ENCODE measurements around the gene DPYSL5. TPM values are rescaled to one million over a fixed set of nuclear protein-coding genes. Genes with fewer than 3 reads are reported as not detected.
"Not testable (repeated sequence)": the region's sequence is repeated elsewhere in the genome, so short reads cannot be mapped to it uniquely, and the experiment has no call there.

DPYSL5 gene
- total RNA-seq (2014; rRNA removed; shearing (Covaris generic); ENCODE audit: low replicate concordance), result not detected in 2 replicates

- no peaks in the 10 kb centered on the region for H3K36me3 ChIP-seq
- H3K4me3 ChIP-seq, result peak within 1 kb of the TSS; percentile 13; the same call in 1 of the 2 replicates
- DNase-seq, result no peak
- H3K9me3 ChIP-seq, result no peaks in the 10 kb centered on the region
- peaks cover 61% of the 10 kb centered on the region for H3K27me3 ChIP-seq
Measured at GRCh38 chr2:26847655-26848335, at the start of gene DPYSL5. TSS of gene DPYSL5 (plus strand) at chr2:26848132. CDS start at chr2:26898500, 50,368 bp downstream.

DNA sequence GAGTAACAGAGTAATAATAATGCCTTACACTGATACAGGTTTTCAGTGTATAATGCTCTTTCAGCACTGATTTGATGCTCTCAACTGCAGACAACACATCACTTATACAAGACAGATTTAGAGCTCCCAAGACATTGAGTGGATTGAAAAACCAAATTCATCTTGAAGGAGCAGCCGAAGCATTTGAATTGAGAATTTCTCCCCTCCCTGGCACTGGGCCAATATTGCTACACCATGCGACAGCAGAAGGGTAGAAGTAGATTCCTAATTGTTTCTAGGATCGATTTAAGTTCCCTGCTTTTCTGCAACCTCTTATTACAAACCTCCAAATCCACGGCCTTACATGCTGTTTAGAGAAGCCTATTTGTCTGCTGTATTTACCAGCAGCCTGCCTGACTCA is 46.6 kb upstream of the DPYSL5 start:
- Histone ChIP-seq H3K27me3 (no peaks in the 10 kb centered on the region), H3K9me3 (no peaks in the 10 kb centered on the region), H3K4me3 (no peak overlapping the region), H3K36me3 (peaks cover 32% of the 10 kb centered on the region)
- DNase-seq, result no peak

- H3K27me3 ChIP-seq, result no peaks in the 10 kb centered on the region
- peaks cover 30% of the 10 kb centered on the region for H3K36me3 ChIP-seq
- no peak for DNase-seq
- H3K4me3 ChIP-seq, result no peak overlapping the region
- H3K9me3 ChIP-seq, result no peaks in the 10 kb centered on the region
Measured at GRCh38 chr2:26801796-26802195, 46.1 kb upstream of the DPYSL5 start.

- DNase-seq, result peak; percentile 80
- Histone ChIP-seq H3K4me3 (no peak overlapping the region), H3K36me3 (peaks cover 10% of the 10 kb centered on the region), H3K9me3 (no peaks in the 10 kb centered on the region), H3K27me3 (no peaks in the 10 kb centered on the region)
Measured at GRCh38 chr2:26805241-26805676, 42.7 kb upstream of the DPYSL5 start.

DNA sequence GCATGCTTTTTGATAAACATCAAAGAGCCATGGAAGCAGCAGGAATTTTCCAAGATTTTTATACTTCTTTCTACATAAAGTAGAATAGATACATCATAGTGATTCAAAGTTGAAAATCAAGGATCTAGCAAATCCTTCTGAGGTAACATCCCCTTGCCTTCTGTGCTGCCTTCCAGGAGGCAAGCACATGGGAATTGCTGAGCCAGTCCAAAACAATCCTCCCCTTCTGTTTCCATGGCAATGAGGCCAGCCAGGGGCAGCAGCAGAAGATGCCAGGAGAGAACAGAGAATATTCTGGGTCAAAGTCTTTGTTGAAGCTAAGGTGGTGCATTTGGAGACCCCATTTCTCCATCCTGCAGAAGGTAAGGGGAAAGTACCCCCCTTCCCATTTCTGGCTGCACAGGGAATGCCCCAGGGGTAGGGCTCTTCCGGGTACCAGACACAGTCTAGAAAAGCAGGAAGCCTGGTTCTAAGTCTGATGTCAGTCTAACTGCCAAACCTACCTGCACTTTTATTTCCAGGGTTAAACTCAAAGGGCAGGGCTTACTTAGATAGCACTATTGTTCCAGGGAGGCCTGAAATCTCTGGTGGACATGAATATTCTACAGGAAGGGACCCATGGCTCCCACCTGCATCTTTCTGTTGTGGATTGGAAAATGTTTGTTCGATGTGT is 40.0 kb upstream of the DPYSL5 start:
- DNase-seq, result no peak
- no peaks in the 10 kb centered on the region for H3K27me3 ChIP-seq
- no peaks in the 10 kb centered on the region for H3K36me3 ChIP-seq
- no peaks in the 10 kb centered on the region for H3K9me3 ChIP-seq
- no peak overlapping the region for H3K4me3 ChIP-seq

DNA sequence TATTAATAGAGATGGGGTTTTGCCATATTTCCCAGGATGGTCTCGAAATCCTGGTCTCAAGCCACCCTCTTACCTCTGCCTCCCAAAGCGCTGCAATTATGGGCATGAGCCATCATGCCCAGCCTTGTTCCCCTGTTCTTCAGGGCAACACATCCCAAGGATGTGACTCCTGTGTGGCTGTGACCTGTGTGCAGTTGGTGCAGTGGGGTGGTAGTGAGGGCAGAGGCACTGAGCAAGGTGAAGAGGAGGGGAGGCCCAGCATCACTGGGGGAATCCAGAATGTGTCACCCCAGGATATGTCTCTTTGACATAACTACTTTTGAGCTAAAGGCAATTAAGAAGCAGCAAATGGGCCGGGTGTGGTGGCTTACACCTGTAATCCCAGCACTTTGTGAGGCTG is 38.7 kb upstream of the DPYSL5 start:
- H3K27me3 ChIP-seq, result no peaks in the 10 kb centered on the region

DNA sequence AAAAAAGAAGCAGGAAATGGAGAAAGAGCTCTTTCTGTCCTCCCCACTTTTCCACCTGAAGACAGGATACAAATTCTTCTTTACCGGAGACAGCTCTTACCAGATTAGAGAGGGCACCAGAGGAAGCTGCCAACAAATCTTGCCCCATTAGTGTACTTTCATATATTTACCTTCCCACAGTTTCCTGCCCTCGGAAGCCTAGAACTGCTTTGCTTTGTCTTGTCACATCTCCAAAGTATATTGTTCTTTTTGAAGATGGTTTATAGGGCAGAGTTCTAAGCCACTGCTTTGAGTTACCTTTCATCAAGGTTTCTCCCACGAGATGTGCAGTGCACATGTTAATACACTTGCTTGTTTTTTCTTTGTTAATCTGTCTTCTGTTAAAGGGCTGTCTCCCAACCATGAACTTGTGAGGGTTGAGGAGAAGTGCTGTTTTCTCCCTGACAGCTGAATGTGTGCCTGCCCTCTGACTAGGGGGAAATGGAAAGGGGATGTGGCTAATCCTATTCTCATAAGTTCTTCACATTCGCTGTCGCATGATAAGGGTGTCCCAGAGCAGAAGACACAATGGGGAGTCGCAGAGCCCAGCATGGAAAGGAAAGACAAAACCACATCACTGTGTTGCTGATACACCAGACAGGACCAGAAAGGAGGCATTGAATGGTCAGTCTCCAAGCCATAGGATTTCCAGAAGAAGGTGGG is 37.9 kb upstream of the DPYSL5 start:
- Histone ChIP-seq H3K9me3 (no peaks in the 10 kb centered on the region), H3K27me3 (no peaks in the 10 kb centered on the region), H3K36me3 (no peaks in the 10 kb centered on the region), H3K4me3 (no peak overlapping the region)
- no peak for DNase-seq

More for the DNA sequence above, 38.7 kb upstream of the DPYSL5 start:
- no peak for DNase-seq
- Histone ChIP-seq H3K36me3 (no peaks in the 10 kb centered on the region), H3K9me3 (no peaks in the 10 kb centered on the region), H3K4me3 (no peak overlapping the region)

- no peak for DNase-seq
- Histone ChIP-seq H3K27me3 (no peaks in the 10 kb centered on the region), H3K36me3 (no peaks in the 10 kb centered on the region), H3K4me3 (no peak overlapping the region), H3K9me3 (no peaks in the 10 kb centered on the region)
Measured at GRCh38 chr2:26811261-26811660, 36.7 kb upstream of the DPYSL5 start.

GRCh38 chr2:26811791-26812694 is 35.9 kb upstream of the DPYSL5 start:
- H3K27me3 ChIP-seq, result no peaks in the 10 kb centered on the region
- H3K9me3 ChIP-seq, result no peaks in the 10 kb centered on the region
- no peak overlapping the region for H3K4me3 ChIP-seq
- no peak for DNase-seq
- no peaks in the 10 kb centered on the region for H3K36me3 ChIP-seq

- no peaks in the 10 kb centered on the region for H3K27me3 ChIP-seq
- DNase-seq, result no peak
- H3K36me3 ChIP-seq, result no peaks in the 10 kb centered on the region
- H3K4me3 ChIP-seq, result no peak overlapping the region
- no peaks in the 10 kb centered on the region for H3K9me3 ChIP-seq
Measured at GRCh38 chr2:26812731-26813130, 35.2 kb upstream of the DPYSL5 start.

DNA sequence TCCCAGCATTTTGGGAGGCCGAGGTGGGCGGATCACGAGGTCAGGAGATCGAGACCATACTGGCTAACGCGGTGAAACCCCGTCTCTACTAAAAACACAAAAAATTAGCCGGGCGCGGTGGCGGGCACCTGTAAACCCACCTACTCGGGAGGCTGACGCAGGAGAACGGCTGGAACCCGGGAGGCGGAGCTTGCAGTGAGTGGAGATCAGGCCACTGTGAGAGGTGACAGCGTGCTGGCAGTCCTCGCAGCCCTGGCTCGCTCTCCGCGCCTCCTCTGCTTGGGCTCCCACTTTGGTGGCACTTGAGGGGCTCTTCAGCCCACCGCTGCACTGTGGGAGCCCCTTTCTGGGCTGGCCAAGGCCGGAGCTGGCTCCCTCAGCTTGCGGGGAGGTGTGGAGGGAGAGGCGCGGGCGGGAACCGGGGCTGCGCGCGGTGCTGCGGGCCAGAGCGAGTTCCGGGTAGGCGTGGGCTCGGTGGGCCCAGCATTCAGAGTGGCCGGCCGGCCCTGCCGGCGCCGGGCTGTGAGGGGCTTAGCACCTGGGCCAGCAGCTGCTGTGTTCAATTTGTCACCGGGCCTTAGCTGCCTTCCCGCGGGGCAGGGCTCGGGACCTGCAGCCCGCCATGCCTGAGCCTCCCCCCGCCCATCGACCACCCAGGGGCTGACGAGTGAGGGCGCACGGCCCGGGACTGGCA is 33.7 kb upstream of the DPYSL5 start:
- not testable (repeated sequence) for H3K36me3 ChIP-seq, H3K4me3 ChIP-seq, DNase-seq, H3K9me3 ChIP-seq, H3K27me3 ChIP-seq

- peaks cover 5% of the 10 kb centered on the region for H3K27me3 ChIP-seq
- no peaks in the 10 kb centered on the region for H3K9me3 ChIP-seq
- H3K4me3 ChIP-seq, result no peak overlapping the region
- H3K36me3 ChIP-seq, result no peaks in the 10 kb centered on the region
- no peak for DNase-seq
Measured at GRCh38 chr2:26816893-26817292, 31.0 kb upstream of the DPYSL5 start.

DNA sequence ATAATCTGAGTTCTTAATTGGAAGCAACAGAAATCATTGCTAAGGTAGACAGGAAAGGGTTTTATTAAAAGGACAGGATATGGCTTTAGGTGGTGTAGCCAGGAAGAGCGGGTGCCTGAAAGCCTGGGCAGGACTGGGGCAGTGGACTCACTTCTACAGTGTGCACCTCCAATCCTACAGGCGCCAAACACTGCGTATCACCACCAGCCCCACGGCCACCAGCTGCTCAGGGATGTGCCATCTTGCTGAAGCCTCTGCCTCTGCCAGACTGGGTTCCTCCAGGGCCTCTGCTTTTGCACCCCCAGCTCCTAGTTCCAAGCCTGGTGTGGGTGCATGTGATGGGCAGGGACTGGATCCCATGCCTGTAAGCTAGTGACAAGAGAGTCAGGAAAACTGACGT is 29.7 kb upstream of the DPYSL5 start:
- H3K36me3 ChIP-seq, result no peaks in the 10 kb centered on the region
- no peaks in the 10 kb centered on the region for H3K9me3 ChIP-seq
- H3K4me3 ChIP-seq, result no peak overlapping the region

GRCh38 chr2:26818972-26819371 is 29.0 kb upstream of the DPYSL5 start:
- no peak for DNase-seq
- H3K9me3 ChIP-seq, result no peaks in the 10 kb centered on the region
- H3K4me3 ChIP-seq, result no peak overlapping the region
- H3K27me3 ChIP-seq, result peaks cover 5% of the 10 kb centered on the region
- H3K36me3 ChIP-seq, result no peaks in the 10 kb centered on the region

More for the DNA sequence above, 29.7 kb upstream of the DPYSL5 start:
- no peak for DNase-seq
- peaks cover 5% of the 10 kb centered on the region for H3K27me3 ChIP-seq

DNA sequence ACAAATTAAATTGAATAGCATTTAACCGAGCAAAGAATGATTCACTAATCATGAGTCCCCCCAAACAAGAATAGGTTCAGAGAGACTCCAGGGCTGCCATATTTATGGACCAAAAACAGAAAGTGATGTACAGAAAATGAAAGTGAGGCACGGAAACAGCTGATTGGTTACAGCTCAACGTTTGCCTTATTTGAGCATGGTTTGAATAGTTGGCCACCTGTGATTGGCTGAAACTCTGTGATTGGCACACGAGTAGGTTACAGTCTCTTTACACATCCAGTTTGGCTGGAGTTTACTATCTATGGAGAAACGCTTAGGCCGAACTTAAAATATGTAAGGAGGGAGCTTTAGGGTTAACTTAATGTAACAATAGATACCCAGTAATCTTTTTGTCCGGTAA is 27.0 kb upstream of the DPYSL5 start:
- Histone ChIP-seq H3K4me3 (no peak overlapping the region), H3K36me3 (no peaks in the 10 kb centered on the region), H3K9me3 (no peaks in the 10 kb centered on the region), H3K27me3 (peaks cover 5% of the 10 kb centered on the region)
- DNase-seq, result no peak

- H3K36me3 ChIP-seq, result no peaks in the 10 kb centered on the region
- peaks cover 5% of the 10 kb centered on the region for H3K27me3 ChIP-seq
- no peaks in the 10 kb centered on the region for H3K9me3 ChIP-seq
- no peak for DNase-seq
- H3K4me3 ChIP-seq, result no peak overlapping the region
Measured at GRCh38 chr2:26822877-26823276, 25.1 kb upstream of the DPYSL5 start.

All from MG63 (cell line).